ENCODE measurements around the gene PCSK2. TPM values are rescaled to one million over a fixed set of nuclear protein-coding genes. Genes with fewer than 3 reads are reported as not detected.

PCSK2 gene
- total RNA-seq, 4 donors from 2014 or later, result 2.0 to 12.5 (median 7.2) TPM

DNA sequence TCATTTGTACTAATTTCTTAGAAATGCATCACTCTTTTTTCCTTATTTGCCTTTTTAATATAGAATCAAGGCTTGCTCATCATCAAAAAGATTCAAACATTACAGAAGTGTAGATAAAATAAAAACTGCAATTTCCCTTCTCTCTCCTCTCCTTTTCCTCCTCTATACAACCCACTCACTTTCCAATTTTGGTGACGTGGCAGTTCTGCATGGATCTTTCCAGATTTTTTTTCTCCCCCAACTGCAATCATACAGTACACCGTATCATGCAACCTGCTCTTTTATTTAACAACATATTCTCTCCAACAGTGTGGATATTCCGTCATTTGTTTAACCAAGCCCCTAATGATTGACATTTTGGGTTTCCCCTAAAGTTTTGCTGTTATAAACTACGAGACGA, 163.8 kb downstream of the PCSK2 start:
- H3K9me3 ChIP-seq, result no peaks in the 10 kb centered on the region
- TF ChIP-seq, protein P1, sequence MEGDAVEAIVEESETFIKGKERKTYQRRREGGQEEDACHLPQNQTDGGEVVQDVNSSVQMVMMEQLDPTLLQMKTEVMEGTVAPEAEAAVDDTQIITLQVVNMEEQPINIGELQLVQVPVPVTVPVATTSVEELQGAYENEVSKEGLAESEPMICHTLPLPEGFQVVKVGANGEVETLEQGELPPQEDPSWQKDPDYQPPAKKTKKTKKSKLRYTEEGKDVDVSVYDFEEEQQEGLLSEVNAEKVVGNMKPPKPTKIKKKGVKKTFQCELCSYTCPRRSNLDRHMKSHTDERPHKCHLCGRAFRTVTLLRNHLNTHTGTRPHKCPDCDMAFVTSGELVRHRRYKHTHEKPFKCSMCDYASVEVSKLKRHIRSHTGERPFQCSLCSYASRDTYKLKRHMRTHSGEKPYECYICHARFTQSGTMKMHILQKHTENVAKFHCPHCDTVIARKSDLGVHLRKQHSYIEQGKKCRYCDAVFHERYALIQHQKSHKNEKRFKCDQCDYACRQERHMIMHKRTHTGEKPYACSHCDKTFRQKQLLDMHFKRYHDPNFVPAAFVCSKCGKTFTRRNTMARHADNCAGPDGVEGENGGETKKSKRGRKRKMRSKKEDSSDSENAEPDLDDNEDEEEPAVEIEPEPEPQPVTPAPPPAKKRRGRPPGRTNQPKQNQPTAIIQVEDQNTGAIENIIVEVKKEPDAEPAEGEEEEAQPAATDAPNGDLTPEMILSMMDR (IDR thresholded peaks at IDR 0.05), result no peak
- H3K4me1 ChIP-seq, result no peaks in the 10 kb centered on the region
- intact Hi-C loops (cut with DNase I), result no loop called here
- no peaks in the 10 kb centered on the region for H3K36me3 ChIP-seq
- no peaks in the 10 kb centered on the region for H3K27me3 ChIP-seq
- H3K4me3 ChIP-seq, result no peak overlapping the region
- H3K27ac ChIP-seq (replicated peaks in 1 of 4), result no peak overlapping the region
- WGBS, result 51% methylated on average over 5 of the region's 5 CpGs
- DNase-seq (ENCODE audit: extremely low spot score), result no peak

DNA sequence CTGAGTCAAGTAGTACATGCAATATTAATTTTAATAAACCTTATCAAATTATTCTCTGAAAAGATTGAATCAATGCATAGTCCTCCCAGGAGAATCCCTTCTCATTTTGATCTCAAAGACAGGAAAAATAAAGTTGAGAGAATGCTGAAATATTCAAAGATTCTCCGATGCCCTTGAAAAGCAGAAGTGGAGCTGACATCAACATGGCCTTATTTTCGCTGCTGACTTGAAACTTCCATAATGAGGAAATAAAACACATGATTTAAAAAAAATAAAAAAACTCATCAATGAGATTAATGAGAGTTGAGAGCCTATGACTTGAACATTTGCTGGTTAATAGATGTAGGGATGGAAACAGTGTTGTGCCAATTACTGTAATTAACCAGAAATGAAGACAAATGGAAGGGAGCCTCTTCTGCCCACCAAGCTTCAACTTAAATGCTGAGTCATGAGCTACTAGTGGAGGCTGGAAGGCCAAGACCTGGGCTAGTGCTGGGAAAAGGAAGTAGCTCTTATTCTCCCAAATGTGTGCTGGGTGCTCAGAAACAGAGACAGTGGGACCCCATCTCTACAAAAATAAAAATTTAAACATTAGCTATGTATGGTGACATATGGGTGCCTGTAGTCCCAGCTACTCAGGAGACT, 164.4 kb downstream of the PCSK2 start:
- H3K4me1 ChIP-seq, result no peaks in the 10 kb centered on the region

DNA sequence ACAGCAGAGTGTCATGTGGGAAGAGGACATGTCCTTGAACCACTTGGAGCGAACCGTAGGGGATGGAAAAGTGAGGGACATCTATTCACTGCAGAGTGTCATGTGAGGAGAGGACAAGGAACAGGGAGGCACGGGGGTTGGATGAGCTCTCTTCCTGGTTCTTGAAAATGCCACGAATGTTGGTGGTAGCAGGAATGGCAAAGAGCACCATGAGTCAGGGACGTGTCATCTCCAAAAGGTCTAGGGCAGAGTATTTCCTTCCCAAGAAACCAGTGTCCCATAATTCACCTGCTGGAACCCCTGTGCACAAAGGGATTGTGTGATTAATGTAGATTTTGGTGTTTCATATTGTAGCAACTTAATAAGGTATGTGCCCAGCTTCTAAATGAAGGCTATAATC, 167.6 kb downstream of the PCSK2 start:
- no peak overlapping the region for H3K4me3 ChIP-seq
- DNase-seq (ENCODE audit: extremely low spot score), result no peak
- no peaks in the 10 kb centered on the region for H3K27me3 ChIP-seq
- no peak overlapping the region for H3K27ac ChIP-seq (replicated peaks in 1 of 4)
- H3K4me1 ChIP-seq, result no peaks in the 10 kb centered on the region
- WGBS, result 63% methylated on average over 5 of the region's 5 CpGs
- no peaks in the 10 kb centered on the region for H3K9me3 ChIP-seq
- H3K36me3 ChIP-seq, result no peaks in the 10 kb centered on the region
- TF ChIP-seq POLR2AphosphoS5 (IDR thresholded peaks at IDR 0.05), result no peak
- TF ChIP-seq, protein P1 (IDR thresholded peaks at IDR 0.05), result no peak
- no peak for TF ChIP-seq EP300 (IDR thresholded peaks at IDR 0.05)
- no peak for TF ChIP-seq POLR2A (IDR thresholded peaks at IDR 0.05; ENCODE audit: low read depth)
- intact Hi-C loops (cut with DNase I), result no loop called here

More for the DNA sequence above, 164.4 kb downstream of the PCSK2 start:
- Histone ChIP-seq H3K9me3 (no peaks in the 10 kb centered on the region), H3K27ac (replicated peaks in 1 of 4) (no peak overlapping the region), H3K36me3 (no peaks in the 10 kb centered on the region), H3K4me3 (no peak overlapping the region), H3K27me3 (no peaks in the 10 kb centered on the region)
- no peak for DNase-seq (ENCODE audit: extremely low spot score)
- 71% methylated on average over 2 of the region's 2 CpGs for WGBS
- intact Hi-C loops (cut with DNase I), result no loop called here
- no peak for TF ChIP-seq POLR2AphosphoS5 (IDR thresholded peaks at IDR 0.05)
- TF ChIP-seq POLR2A (IDR thresholded peaks at IDR 0.05; ENCODE audit: low read depth), result no peak
- no peak for TF ChIP-seq EP300 (IDR thresholded peaks at IDR 0.05)
- TF ChIP-seq, protein P1 (IDR thresholded peaks at IDR 0.05), result no peak

DNA sequence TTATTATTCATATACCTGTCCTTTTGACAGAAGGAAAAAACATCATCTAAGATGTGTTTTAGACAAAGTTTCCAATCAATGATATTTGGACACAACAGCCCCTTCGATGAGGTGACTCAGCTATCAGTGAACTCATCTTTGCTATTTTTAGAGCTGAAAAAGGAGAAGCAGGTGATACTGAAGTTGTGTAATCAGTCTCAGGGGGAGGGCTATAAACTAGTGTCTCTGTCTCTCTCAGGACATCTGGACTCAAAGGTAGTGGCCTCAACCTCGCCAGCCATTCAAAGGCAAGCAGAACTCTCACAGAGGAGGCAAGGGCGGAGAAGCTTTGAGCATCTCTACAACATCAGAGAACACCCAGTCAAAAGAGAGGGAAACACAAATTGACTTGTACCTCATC, 168.9 kb downstream of the PCSK2 start:
- H3K27ac ChIP-seq (replicated peaks in 1 of 4), result no peak overlapping the region
- DNase-seq (ENCODE audit: extremely low spot score), result no peak
- intact Hi-C loops (cut with DNase I), result no loop called here
- 81% methylated on average over 3 of the region's 3 CpGs for WGBS
- H3K4me1 ChIP-seq, result no peaks in the 10 kb centered on the region
- H3K36me3 ChIP-seq, result no peaks in the 10 kb centered on the region
- H3K27me3 ChIP-seq, result no peaks in the 10 kb centered on the region
- H3K9me3 ChIP-seq, result no peaks in the 10 kb centered on the region
- TF ChIP-seq EP300 (IDR thresholded peaks at IDR 0.05) (no peak), POLR2AphosphoS5 (IDR thresholded peaks at IDR 0.05) (no peak), POLR2A (IDR thresholded peaks at IDR 0.05; ENCODE audit: low read depth) (no peak)
- TF ChIP-seq, protein P1 (IDR thresholded peaks at IDR 0.05), result no peak
- H3K4me3 ChIP-seq, result no peak overlapping the region

All from esophagus muscularis mucosa (tissue), 4 donors.